ENCODE data around the gene TBATA.
"Not testable (repeated sequence)": the region's sequence is repeated elsewhere in the genome, so short reads cannot be mapped to it uniquely, and the experiment has no call there.

The TBATA gene

DNA sequence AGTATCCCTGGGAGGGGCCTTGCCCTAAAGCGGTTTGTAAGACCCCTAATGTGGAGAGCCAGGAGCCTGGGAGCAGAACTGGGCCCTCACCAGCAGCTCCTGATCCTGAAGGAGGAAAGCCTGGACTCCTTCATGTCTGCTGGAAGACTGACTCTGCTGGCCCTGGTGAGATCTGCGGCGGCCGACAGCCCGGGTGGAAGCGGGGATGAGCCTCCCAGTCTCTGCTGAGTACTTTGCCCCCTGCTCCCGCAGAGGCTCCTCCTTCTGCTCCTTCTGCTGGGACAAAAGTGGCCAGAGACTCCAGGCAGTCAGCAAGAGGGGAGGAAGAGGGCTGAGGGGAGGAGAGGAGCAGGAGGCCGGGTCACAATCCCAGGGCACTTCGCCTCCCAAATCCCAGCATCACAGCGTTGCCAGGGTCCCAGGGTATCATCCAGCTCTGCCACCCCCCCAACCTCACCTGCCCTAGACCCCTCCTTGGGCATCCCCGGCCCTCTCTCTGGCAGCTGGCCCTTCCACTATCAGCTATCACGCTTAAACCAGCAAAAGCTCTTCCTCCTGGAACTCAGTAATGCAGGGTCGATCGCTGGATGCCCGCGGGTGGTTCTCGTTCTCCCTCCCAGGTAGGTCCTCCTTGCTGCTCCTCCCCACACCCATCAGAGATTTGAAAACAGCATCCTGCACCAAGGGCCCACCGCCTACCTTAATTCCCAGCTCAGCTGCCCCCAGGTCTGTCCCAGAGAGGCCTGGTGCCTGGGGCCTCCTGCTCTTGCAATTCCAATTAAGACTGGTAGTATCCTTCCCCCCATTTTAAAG lies 7.9 kb downstream of the TBATA start:
- DNase-seq: no peak

- DNase-seq: no peak
These were observed 8.6 kb downstream of the TBATA start for GRCh38 chr10:70776455-70777005.

- DNase-seq: no peak
These were observed 9.3 kb downstream of the TBATA start for GRCh38 chr10:70775679-70776454.

- no peak for DNase-seq
These were observed 10.1 kb downstream of the TBATA start for GRCh38 chr10:70774810-70775678.

GRCh38 chr10:70773965-70774809 lies 11.0 kb downstream of the TBATA start:
- no peak for DNase-seq

DNA sequence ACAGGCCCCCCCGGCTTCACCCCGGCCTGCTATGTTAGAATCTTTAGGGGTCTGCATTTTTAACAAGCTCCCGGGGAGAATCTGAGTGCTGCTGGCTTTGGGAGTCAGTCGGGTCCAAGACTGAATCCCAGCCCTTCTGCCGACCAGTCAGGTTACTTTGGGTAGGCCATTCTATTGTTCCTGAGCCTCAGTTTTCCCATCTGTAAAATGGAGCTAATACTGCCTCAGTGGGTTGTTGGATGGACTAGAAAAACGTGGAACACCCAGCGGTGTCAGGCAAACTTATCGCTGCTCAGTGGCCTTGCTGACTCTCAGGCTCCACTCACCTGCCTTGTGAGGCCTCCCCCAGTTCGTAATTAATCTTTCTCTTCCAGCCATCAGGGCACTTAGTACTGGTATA lies 11.7 kb downstream of the TBATA start:
- DNase-seq: no peak

DNA sequence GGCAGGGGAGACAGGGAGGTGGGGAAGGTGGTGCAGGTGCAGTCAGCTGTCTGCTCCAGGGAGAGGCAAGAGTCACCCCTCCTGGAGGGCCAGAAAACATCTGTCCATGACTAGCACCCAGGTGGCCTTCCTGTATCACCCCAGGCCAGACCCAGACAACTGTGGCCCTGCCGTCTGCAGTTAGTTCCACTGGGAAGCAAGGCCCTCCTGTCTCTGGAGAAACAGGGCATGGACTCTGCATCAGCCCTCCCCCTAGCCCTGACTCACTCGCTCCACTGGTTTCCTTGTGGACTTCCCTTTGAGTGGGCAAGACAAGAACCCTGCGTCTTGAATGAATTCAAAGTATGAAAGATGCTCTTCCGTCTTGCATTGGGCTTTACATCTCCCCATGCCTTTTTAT lies 12.6 kb downstream of the TBATA start:
- no peak for DNase-seq

GRCh38 chr10:70771311-70772194 lies 13.6 kb downstream of the TBATA start:
- no peak for DNase-seq

DNA sequence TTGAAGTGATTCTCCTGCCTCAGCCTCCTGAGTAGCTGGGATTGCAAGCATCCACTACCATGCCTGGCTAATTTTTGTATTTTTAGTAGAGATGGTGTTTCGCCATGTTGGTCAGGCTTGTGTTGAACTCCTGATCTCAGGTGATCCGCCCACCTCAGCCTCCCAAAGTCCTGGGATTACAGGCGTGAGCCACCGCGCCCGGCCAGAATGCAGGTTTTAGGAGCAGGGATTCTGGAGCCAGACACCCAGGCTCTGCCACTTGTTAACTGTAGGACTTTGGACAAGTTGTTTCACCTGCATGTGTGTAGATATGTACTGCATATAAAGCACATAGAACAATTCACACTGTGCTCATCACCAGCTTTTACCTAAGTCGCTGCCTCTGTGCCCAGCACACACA lies 14.7 kb downstream of the TBATA start:
- not testable (repeated sequence) for DNase-seq

DNA sequence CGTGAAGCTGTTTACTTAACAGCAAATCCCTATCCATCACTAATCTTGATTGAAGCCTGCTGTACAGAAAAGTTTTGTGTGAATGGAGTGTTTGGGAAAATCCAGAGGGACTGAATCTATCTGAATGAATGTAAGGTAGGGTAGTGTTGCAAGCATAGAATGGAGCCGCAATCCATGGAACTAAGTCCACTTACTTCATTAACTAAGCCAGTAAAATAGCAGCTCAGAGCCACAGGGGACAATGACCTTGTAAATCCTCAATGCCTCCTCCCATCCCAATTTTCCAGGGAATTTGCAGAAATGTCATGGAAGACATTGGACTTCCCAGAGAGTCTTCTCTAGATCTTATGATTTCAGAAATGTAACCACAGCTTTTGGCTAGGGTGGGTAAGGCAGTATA lies 15.2 kb downstream of the TBATA start:
- no peak for DNase-seq

GRCh38 chr10:70769121-70769520 lies 16.1 kb downstream of the TBATA start:
- no peak for DNase-seq

DNA sequence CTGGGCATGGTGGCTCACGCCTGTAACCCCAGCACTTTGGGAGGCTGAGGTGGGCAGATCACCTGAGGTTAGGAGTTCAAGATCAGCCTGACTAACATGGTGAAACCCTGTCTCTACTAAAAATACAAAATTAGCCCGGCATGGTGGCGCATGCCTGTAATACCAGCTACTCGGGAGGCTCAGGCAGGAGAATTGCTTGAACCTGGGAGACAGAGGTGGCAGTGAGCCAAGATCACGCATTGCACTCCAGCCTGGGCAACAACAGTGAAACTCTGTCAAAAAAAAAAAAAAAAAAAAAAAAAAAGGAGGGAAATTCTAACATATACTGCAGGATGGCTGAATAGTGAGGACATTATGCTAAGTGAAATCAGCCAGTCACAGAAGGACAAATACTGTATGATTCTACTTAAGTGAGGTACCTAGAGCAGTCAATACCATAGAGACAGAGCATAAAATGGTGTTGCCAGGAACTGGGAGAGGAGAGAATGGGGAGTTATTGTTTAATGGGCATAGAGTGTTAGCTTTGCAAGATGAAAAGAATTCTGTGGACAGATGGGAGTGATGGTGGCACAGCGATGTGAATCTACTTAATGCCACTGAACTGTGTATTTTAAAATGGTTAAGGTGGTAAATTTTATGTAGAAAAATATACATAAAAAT lies 17.0 kb downstream of the TBATA start:
- not testable (repeated sequence) for DNase-seq

DNA sequence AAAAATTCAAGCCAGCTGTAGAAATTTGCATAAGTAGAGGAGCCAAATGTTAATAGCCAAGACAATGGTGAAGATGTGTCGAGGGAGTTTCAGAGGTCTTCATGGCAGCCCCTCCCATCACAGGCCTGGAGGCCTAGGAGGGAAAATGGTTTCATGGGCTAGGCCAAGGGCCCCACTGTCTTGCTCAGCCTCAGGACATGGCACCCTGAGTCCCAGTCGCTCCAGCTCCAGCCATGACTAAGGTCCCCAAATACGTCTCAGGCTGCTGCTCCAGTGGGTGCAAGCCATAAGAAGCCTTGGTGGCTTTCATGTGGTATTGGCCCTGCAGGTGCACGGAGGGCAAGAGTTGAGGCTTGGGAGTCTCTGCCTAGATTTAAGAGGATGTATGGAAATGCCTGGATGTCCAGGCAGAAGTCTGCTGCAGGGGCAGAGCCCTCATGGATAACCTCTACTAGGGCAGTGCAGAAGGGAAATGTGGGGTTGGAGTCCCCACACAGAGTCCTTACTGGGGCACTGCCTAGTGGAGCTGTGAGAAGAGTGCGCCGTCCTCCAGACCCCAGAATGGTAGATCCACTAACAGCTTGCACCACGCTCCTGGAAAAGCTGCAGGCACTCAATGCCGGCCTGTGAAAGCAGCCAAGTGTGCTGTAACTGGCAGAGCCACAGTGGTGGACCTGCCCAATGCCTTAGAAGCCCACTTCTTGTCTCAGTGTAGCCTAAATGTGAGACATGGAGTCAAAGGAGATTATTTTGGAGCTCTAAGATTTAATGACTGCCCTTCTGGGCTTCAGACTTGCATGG lies 19.2 kb downstream of the TBATA start:
- DNase-seq: no peak

DNA sequence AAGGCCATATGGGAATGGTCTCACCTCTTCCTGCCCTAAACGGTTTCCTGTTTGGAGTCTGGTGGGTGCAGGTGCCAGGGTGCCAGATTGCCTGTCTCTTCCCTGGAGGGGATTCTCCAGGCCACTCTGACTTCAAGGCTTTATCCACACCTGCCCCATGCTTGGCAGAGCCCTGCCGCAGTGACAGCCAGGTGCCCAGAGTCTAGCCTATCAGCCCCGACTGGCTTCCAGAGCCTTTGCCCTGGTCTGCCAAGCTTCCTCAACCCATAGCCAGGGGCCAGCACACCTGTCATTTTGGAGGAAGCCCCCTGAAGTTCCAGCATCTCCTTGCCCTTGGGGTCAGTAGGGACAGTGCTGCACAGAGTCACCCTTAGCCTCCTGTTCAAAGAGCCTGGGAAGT lies 21.6 kb downstream of the TBATA start:
- no peak for DNase-seq

DNA sequence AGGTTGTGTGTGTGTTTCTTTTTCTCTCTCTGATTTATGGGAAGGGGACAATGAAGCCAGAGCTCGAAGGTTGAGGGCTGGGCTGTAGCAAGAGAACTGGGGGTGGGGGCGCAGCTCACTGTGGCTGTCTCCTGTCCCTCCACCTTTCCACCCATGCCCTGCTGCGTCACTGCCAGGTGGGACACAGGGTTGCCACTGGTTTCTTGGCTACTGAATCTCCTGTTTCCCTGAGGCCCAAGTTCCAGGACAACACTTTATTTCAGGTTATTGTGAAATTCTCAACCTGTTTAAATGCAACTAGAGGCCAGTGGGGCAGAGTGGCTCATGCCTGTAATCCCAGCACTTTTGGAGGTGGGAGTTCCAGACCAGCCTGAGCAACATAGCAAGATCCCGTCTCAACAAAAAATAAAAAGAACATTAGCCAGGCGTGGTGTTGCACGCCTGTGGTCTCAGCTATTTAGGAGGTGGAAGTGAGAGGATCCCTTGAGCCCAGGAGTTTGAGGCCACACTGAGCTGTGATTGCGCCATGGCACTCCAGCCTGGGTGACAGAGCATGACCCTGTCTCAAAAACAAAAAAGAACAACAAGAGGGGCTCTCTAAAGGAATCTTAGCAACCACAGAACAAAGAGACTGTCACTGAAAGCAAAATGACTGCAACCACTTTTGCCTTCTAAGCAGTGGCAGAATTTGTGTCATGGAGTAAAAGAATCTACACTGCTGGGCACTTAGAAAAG lies 22.6 kb downstream of the TBATA start:
- no peak for DNase-seq

- no peak for DNase-seq
These were observed 23.3 kb downstream of the TBATA start for GRCh38 chr10:70761727-70762350.

GRCh38 chr10:70761031-70761601 lies 24.1 kb downstream of the TBATA start:
- DNase-seq: no peak

DNA sequence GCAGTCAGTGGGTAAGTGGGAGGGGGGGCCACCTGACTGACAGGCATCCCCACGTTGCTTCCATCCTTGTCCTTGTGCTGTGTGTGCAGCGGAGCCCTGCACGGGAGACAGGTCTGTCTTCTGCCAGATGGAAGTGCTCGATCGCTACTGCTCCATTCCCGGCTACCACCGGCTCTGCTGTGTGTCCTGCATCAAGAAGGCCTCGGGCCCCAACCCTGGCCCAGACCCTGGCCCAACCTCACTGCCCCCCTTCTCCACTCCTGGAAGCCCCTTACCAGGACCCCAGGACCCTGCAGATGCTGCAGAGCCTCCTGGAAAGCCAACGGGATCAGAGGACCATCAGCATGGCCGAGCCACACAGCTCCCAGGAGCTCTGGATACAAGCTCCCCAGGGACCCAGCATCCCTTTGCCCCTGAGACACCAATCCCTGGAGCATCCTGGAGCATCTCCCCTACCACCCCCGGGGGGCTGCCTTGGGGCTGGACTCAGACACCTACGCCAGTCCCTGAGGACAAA lies 24.8 kb downstream of the TBATA start:
- DNase-seq: no peak
